DOHH2 (cell line): ENCODE data around the gene RPRD1A.

ENCODE experiments used
- H3F3A ChIP-seq: fragments of 200-600 bp; sonication (generic), shearing (Covaris generic); 2 replicates; pipeline ENCODE4 v1.6.0; 2016; ENCODE audit warnings: antibody characterized with exemption, mild to moderate bottlenecking; ENCODE audit not compliant: control insufficient read depth, insufficient read depth
- H3K27ac ChIP-seq: fragments of 200-600 bp; sonication (generic); 2 replicates; pipeline ENCODE4 v1.5.1; 2014; ENCODE audit warnings: low read depth, mild to moderate bottlenecking, low read length, moderate library complexity
- H3K27me3 ChIP-seq: fragments of 200-600 bp; sonication (generic); 2 replicates; pipeline ENCODE4 v1.6.1; 2014; ENCODE audit warnings: mild to moderate bottlenecking, low read length, mixed read lengths; ENCODE audit not compliant: control insufficient read depth
- H3K36me3 ChIP-seq: fragments of 200-600 bp; sonication (generic); 2 replicates; pipeline ENCODE4 v1.6.1; 2014; ENCODE audit warnings: mild to moderate bottlenecking, low read length, moderate library complexity, mixed read lengths; ENCODE audit not compliant: control insufficient read depth
- H3K4me1 ChIP-seq: fragments of 200-600 bp; sonication (generic); 2 replicates; pipeline ENCODE4 v1.6.1; 2014; ENCODE audit warnings: mild to moderate bottlenecking, low read length, mixed read lengths; ENCODE audit not compliant: control insufficient read depth
- H3K4me2 ChIP-seq: fragments of 200-600 bp; sonication (generic); 2 replicates; pipeline ENCODE4 v1.6.0; 2014; ENCODE audit warnings: mild to moderate bottlenecking, low read length, moderate library complexity
- H3K4me3 ChIP-seq: fragments of 200-600 bp; sonication (generic); 2 replicates; pipeline ENCODE4 v1.5.1; 2014; ENCODE audit warnings: mild to moderate bottlenecking, low read length, mixed read lengths
- H3K79me2 ChIP-seq: fragments of 200-600 bp; sonication (generic); 2 replicates; pipeline ENCODE4 v1.6.1; 2014; ENCODE audit warnings: mild to moderate bottlenecking, low read length, mixed read lengths; ENCODE audit not compliant: control insufficient read depth
- H3K9me2 ChIP-seq: fragments of 200-600 bp; sonication (generic); replicated peaks from 2 replicates; pipeline ENCODE4 v1.6.1; 2014; ENCODE audit warnings: mild to moderate bottlenecking, low read length, mixed read lengths; ENCODE audit not compliant: control insufficient read depth
- H3K9me3 ChIP-seq: fragments of 200-600 bp; sonication (generic); 2 replicates; pipeline ENCODE4 v1.6.1; 2014; ENCODE audit warnings: antibody characterized with exemption, low read length, mixed read lengths; ENCODE audit not compliant: control insufficient read depth, insufficient read depth
- H4K20me1 ChIP-seq: fragments of 200-600 bp; sonication (generic); 2 replicates; pipeline ENCODE4 v1.6.0; 2014; ENCODE audit warnings: low read depth, mild to moderate bottlenecking, antibody characterized with exemption, low read length, moderate library complexity; ENCODE audit not compliant: control insufficient read depth, insufficient read depth
- EZH2phosphoT487 ChIP-seq: fragments of 200-600 bp; sonication (generic); IDR thresholded peaks from 2 replicates; pipeline ENCODE4 v1.6.1; 2017; ENCODE audit warnings: borderline replicate concordance, mild to moderate bottlenecking, antibody characterized with exemption, low read length, moderate library complexity, mixed read lengths
- TF ChIP-seq, protein P1 (sequence below): fragments of 200-600 bp; sonication (generic); IDR thresholded peaks from one replicate; pipeline ENCODE4 v1.5.1; 2014; ENCODE audit warnings: antibody characterized with exemption, mild to moderate bottlenecking, low read depth, low read length; ENCODE audit not compliant: poor library complexity, severe bottlenecking

RPRD1A gene

DNA sequence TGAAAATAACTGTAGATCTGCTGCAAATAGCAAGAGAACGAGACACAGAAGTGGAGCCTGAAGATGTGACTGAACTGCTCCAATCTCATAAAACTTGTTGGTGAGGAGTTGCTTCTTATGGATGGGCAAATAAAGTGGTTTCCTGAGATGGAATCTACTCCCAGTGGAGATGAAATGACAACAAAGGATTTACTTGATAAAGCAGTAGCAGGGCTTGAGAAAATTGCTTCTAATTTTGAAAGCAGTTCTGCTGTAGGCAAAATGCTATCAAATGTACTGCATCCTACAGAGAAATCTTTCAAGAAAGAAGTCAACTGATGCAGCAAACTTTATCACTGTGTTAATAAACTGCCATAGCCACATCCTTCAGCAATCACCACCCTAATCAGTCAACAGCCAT is 44.0 kb downstream of the RPRD1A start:
- Histone ChIP-seq H4K20me1 (no peaks in the 10 kb centered on the region; the same call in 1 of the 2 replicates), H3K36me3 (peaks cover 31% of the 10 kb centered on the region), H3K9me2 (no peaks in the 10 kb centered on the region), H3K9me3 (no peaks in the 10 kb centered on the region), H3K4me1 (peaks cover 10% of the 10 kb centered on the region), H3F3A (peaks cover 4% of the 10 kb centered on the region), H3K79me2 (no peaks in the 10 kb centered on the region), H3K4me2 (no peak overlapping the region), H3K27me3 (no peaks in the 10 kb centered on the region), H3K27ac (no peak overlapping the region), H3K4me3 (no peak overlapping the region)
- TF ChIP-seq EZH2phosphoT487 = no peak
- TF ChIP-seq, protein P1, sequence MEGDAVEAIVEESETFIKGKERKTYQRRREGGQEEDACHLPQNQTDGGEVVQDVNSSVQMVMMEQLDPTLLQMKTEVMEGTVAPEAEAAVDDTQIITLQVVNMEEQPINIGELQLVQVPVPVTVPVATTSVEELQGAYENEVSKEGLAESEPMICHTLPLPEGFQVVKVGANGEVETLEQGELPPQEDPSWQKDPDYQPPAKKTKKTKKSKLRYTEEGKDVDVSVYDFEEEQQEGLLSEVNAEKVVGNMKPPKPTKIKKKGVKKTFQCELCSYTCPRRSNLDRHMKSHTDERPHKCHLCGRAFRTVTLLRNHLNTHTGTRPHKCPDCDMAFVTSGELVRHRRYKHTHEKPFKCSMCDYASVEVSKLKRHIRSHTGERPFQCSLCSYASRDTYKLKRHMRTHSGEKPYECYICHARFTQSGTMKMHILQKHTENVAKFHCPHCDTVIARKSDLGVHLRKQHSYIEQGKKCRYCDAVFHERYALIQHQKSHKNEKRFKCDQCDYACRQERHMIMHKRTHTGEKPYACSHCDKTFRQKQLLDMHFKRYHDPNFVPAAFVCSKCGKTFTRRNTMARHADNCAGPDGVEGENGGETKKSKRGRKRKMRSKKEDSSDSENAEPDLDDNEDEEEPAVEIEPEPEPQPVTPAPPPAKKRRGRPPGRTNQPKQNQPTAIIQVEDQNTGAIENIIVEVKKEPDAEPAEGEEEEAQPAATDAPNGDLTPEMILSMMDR = no peak

DNA sequence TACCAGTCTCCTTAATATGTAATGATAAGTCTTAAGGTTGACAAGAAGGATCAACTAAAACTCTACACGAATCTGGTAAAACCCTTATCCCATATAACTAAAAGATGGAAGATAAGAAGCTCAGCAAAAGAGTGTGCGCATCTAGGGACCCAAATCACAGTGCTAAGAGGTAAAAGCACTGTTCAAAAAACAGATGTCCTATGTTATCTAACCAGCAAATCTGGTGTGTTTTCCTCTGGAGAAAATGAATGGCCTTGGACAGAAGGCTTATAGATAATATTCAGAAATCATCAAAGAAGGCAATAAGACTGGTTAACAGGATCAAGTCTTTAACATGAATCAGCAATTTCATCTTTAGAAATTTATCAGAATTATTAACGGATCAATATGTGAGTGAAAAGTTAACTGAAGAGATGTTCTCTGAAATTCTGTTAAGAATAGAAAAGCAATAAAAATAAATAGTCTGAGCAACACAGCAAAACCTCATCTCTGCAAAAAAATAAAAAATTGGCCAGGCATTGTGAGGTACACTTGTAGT is 47.1 kb downstream of the RPRD1A start:
- TF ChIP-seq EZH2phosphoT487 = no peak
- TF ChIP-seq, protein P1 = no peak
- H3K9me2 ChIP-seq = no peaks in the 10 kb centered on the region
- H3K79me2 ChIP-seq = no peaks in the 10 kb centered on the region
- H3K36me3 ChIP-seq = peaks cover 8% of the 10 kb centered on the region
- peaks cover 37% of the 10 kb centered on the region for H3K4me1 ChIP-seq
- H4K20me1 ChIP-seq = no peaks in the 10 kb centered on the region; the same call in 1 of the 2 replicates
- H3K4me3 ChIP-seq = no peak overlapping the region
- H3F3A ChIP-seq = peaks cover 9% of the 10 kb centered on the region
- no peak overlapping the region for H3K27ac ChIP-seq
- no peak overlapping the region for H3K4me2 ChIP-seq
- H3K9me3 ChIP-seq = no peaks in the 10 kb centered on the region
- H3K27me3 ChIP-seq = no peaks in the 10 kb centered on the region

DNA sequence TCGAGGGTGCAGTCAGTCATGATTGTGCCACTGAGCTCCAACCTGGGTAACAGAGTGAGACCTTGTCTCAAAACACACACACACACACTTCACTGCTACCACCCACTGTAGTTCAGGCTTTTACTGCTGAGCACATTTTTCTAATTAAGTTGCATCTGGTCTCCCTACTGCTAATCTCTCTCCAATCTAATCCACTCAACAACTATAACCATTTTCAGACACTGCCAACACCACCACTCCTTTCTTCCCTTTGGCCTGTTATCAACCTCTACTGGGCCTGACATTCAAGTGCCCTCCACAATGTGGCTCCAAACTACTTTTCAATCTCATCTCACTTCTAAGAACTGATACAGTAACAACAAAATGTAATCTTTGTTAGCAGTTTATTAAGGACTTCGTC is 50.1 kb downstream of the RPRD1A start:
- peaks cover 34% of the 10 kb centered on the region for H3K4me1 ChIP-seq
- no peaks in the 10 kb centered on the region for H3K79me2 ChIP-seq
- H4K20me1 ChIP-seq = no peaks in the 10 kb centered on the region
- H3K4me2 ChIP-seq = no peak overlapping the region
- H3F3A ChIP-seq = peaks cover 9% of the 10 kb centered on the region
- no peaks in the 10 kb centered on the region for H3K27me3 ChIP-seq
- H3K9me2 ChIP-seq = no peaks in the 10 kb centered on the region
- TF ChIP-seq EZH2phosphoT487 = no peak
- TF ChIP-seq, protein P1 = no peak
- no peak overlapping the region for H3K27ac ChIP-seq
- no peaks in the 10 kb centered on the region for H3K36me3 ChIP-seq
- H3K9me3 ChIP-seq = no peaks in the 10 kb centered on the region
- H3K4me3 ChIP-seq = no peak overlapping the region
